Gastroesophageal sphincter (tissue), 3 donors: ENCODE data around the gene OR51V1.

Source experiments
- CTCF ChIP-seq, 4 experiments: fragments of 200-600 bp in 2 of 4; fragments of 450-650 bp in 2 of 4; sonication (generic) in 1 of 4; IDR thresholded peaks; one replicate each; pipeline ENCODE4 v1.5.1; 2017 to 2019; ENCODE audit warnings: antibody characterized with exemption in 4 of 4, mild to moderate bottlenecking in 2 of 4, moderate library complexity in 2 of 4
- EP300 ChIP-seq: sonication (generic); formaldehyde crosslinking; IDR thresholded peaks from one replicate; pipeline ENCODE4 v1.6.1; 2017; ENCODE audit warnings: antibody characterized with exemption, mild to moderate bottlenecking
- POLR2A ChIP-seq, 2 donors: fragments of 450-650 bp; IDR thresholded peaks; one replicate each; pipeline ENCODE4 v1.6.1; 2017; ENCODE audit warnings: antibody characterized with exemption in 2 of 2, mild to moderate bottlenecking in 2 of 2, moderate library complexity in 1 of 2

GRCh38 chr11:5228124-5228523, 27.6 kb upstream of the OR51V1 start:
- TF ChIP-seq CTCF (IDR thresholded peaks at IDR 0.05) (no peak), POLR2A (IDR thresholded peaks at IDR 0.05) (no peak), EP300 (no peak)
